Peyer's patch (tissue), 4 donors: ENCODE results near the gene RPP14.

Source experiments
- POLR2A ChIP-seq, 2 donors: fragments of 450-650 bp; IDR thresholded peaks; one replicate each; pipeline ENCODE4 v1.5.1; 2017; ENCODE audit warnings: antibody characterized with exemption in 2 of 2, mild to moderate bottlenecking in 2 of 2, moderate library complexity in 2 of 2
- TF ChIP-seq, protein P1 (sequence below), 6 experiments: fragments of 450-650 bp in 4 of 6; fragments of 200-600 bp in 2 of 6; sonication (generic) in 1 of 6; IDR thresholded peaks; one replicate each; pipeline ENCODE4 v1.5.1; 2017 to 2019; ENCODE audit warnings: antibody characterized with exemption in 6 of 6, mild to moderate bottlenecking in 3 of 6, moderate library complexity in 1 of 6

DNA sequence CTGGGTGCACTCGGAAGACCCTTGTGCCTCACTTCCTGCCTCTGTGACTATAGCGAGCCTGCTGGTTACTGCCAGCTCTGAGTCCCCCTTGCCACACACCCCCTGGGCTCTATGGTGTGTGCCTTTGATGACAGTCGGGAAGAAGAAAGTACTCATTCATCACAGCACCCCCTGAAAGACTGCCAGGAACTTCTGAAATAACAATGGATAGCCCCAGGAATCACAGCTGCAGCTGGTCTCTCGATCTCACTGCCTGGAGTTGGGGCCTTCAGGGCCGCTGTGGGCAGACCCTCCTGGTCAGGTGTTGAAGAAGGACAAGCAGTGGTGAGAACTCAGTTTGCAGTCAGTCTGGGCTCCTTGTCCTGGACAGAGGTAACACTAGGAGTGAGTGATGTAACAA lies 9.8 kb upstream of the RPP14 start:
- TF ChIP-seq, protein P1, sequence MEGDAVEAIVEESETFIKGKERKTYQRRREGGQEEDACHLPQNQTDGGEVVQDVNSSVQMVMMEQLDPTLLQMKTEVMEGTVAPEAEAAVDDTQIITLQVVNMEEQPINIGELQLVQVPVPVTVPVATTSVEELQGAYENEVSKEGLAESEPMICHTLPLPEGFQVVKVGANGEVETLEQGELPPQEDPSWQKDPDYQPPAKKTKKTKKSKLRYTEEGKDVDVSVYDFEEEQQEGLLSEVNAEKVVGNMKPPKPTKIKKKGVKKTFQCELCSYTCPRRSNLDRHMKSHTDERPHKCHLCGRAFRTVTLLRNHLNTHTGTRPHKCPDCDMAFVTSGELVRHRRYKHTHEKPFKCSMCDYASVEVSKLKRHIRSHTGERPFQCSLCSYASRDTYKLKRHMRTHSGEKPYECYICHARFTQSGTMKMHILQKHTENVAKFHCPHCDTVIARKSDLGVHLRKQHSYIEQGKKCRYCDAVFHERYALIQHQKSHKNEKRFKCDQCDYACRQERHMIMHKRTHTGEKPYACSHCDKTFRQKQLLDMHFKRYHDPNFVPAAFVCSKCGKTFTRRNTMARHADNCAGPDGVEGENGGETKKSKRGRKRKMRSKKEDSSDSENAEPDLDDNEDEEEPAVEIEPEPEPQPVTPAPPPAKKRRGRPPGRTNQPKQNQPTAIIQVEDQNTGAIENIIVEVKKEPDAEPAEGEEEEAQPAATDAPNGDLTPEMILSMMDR (IDR thresholded peaks at IDR 0.05), result no peak
- TF ChIP-seq POLR2A (IDR thresholded peaks at IDR 0.05), result no peak
